Panc1 (cell line): Measurements from ENCODE around the gene CSNK2A3. TPM values are rescaled to one million over a fixed set of nuclear protein-coding genes. Genes with fewer than 3 reads are reported as not detected.

Experiments used
- ATAC-seq: fragments of 200-7000 bp; cut with Tn5 transposase; 2 replicates; pipeline ENCODE4 v1.9.1; 2020; ENCODE audit warnings: mild to moderate bottlenecking, moderate library complexity
- BruUV-seq: library from RNA; stranded (reverse); fragments of 400-500 nt; replicated peaks from 2 replicates; lab custom pipeline; 2021; lab: Mats Ljungman, UMichigan
- CTCF ChIA-PET: fragments of 300-600 bp; sonication (Branson Sonifier 250); formaldehyde crosslinking; loops from one replicate; lab custom pipeline; 2022; ENCODE audit warnings: antibody characterized with exemption; lab: Charles Lee
- POLR2A ChIA-PET: fragments of 300-600 bp; sonication (Branson Sonifier 250); formaldehyde crosslinking; loops from one replicate; lab custom pipeline; 2022; ENCODE audit warnings: antibody characterized with exemption; lab: Charles Lee
- DNase-seq: peaks from one replicate; pipeline ENCODE4 v3.0.0-alpha.2; 2010; ENCODE audit warnings: low read depth, low spot score
- H3K27ac ChIP-seq: 2 replicates; pipeline ENCODE4 v1.5.1; 2011; ENCODE audit warnings: mild to moderate bottlenecking, low read length, inconsistent platforms
- H3K27me3 ChIP-seq: fragments of 200-500 bp; sonication (Bioruptor generic); 2 replicates; pipeline ENCODE4 v1.6.0; 2014; ENCODE audit warnings: low read length, inconsistent platforms; ENCODE audit not compliant: control insufficient read depth, insufficient read depth
- H3K36me3 ChIP-seq: fragments of 200-500 bp; sonication (Bioruptor generic); 2 replicates; pipeline ENCODE4 v1.5.1; 2014; ENCODE audit warnings: inconsistent platforms, mild to moderate bottlenecking, low read length, moderate library complexity; ENCODE audit not compliant: control insufficient read depth, insufficient read depth
- H3K4me1 ChIP-seq: 2 replicates; pipeline ENCODE4 v1.5.1; 2011; ENCODE audit warnings: inconsistent platforms, mild to moderate bottlenecking, low read length, moderate library complexity; ENCODE audit not compliant: control insufficient read depth, insufficient read depth
- H3K4me3 ChIP-seq, 2 experiments: 2 replicates each; pipeline ENCODE4 v1.5.1; 2011 to 2012; ENCODE audit warnings: low read depth in 2 of 2, low read length in 2 of 2, mild to moderate bottlenecking in 2 of 2, inconsistent platforms in 1 of 2, moderate library complexity in 1 of 2
- H3K9me3 ChIP-seq: fragments of 200-500 bp; sonication (Bioruptor generic); 2 replicates; pipeline ENCODE4 v1.5.1; 2014; ENCODE audit warnings: low read depth, mild to moderate bottlenecking, inconsistent platforms, low read length, moderate library complexity; ENCODE audit not compliant: control insufficient read depth, insufficient read depth
- POLR2AphosphoS5 ChIP-seq: IDR thresholded peaks from 2 replicates; pipeline ENCODE4 v1.6.1; 2012; ENCODE audit warnings: mild to moderate bottlenecking, low read depth, low read length, moderate library complexity
- SIN3A ChIP-seq: IDR thresholded peaks from 2 replicates; pipeline ENCODE4 v1.6.1; 2012; ENCODE audit warnings: low read depth, mild to moderate bottlenecking, low read length, moderate library complexity, borderline replicate concordance; ENCODE audit not compliant: insufficient read depth
- TCF7L2 ChIP-seq: IDR thresholded peaks from 2 replicates; pipeline ENCODE4 v1.6.1; 2011; ENCODE audit warnings: mild to moderate bottlenecking, low read depth, low read length, inconsistent platforms
- in situ Hi-C: cut with HindIII; loops from 2 replicates; pipeline ENCODE4 v1.10.0; 2016; ENCODE audit warnings: low sequenced_read_pairs, low pct_unique_long_range_greater_than_20kb
- intact Hi-C: fragments of 100-400 bp; cut with micrococcal nuclease; formaldehyde crosslinking; loops from one replicate; pipeline ENCODE4 v1.10.0; 2022; ENCODE audit not compliant: unreplicated experiment
- total RNA-seq: library from RNA; stranded (reverse); gene quantifications from one replicate; pipeline ENCODE4 v1.2.1, GENCODE V29; 2021; ENCODE audit not compliant: unreplicated experiment
- TF ChIP-seq, protein P1 (sequence below), 2 experiments: IDR thresholded peaks; 2 replicates each; pipeline ENCODE4 v1.6.1; 2011 to 2012; ENCODE audit warnings: low read depth in 2 of 2, control low read depth in 1 of 2, low read length in 1 of 2, mild to moderate bottlenecking in 1 of 2, moderate library complexity in 1 of 2; ENCODE audit not compliant: insufficient read depth in 1 of 2
- TF ChIP-seq, protein P2 (sequence below): fragments of 450-650 bp; IDR thresholded peaks from 2 replicates; pipeline ENCODE4 v1.5.1; 2017; ENCODE audit warnings: mild to moderate bottlenecking

The CSNK2A3 gene
- total RNA-seq, 1 experiment from 2014 or later = 2.6 TPM

DNA sequence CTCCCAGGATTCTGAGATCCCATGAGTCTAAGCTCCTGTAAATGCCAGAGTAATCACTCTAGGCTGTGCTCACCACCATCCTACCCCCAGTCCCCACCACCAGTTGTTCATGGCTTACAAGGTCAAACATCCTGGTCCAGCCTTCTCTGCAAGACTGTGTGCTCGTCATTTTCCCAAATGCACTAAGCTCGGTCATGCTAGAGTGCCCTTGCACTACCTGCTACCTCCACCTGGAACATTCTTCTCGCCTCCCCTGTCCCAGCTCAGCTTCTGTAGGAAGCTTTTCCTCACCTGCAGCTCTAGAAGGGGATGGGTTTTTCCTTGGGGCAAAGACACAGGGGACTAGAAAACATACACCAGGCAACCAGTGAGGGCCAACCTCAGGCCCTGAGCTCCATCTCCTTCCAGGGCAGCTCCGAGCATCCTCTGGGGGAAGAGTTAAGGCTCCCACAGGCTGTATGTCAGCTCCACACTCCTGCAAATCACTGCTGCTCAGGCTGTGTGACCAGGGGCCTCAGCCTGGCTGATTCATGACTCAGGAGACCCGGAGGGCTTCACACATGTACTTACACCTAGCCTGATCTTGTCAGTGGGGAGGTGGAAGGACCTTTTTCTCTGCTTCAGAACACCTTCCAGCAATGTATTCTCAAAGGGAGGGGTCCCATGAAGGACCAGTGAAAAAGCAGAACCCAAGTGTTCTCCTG lies 37.2 kb upstream of the CSNK2A3 start:
- ATAC-seq = no peak
- Histone ChIP-seq H3K36me3 (no peaks in the 10 kb centered on the region), H3K27me3 (no peaks in the 10 kb centered on the region), H3K4me1 (peaks cover 8% of the 10 kb centered on the region; the same call in 1 of the 2 replicates), H3K27ac (no peak overlapping the region), H3K4me3 (no peak overlapping the region), H3K9me3 (no peaks in the 10 kb centered on the region)
- POLR2A ChIA-PET = no interaction called here
- BruUV-seq = no TSS peak
- in situ Hi-C loops = no loop called here
- intact Hi-C loops = no loop called here
- TF ChIP-seq, protein P1, sequence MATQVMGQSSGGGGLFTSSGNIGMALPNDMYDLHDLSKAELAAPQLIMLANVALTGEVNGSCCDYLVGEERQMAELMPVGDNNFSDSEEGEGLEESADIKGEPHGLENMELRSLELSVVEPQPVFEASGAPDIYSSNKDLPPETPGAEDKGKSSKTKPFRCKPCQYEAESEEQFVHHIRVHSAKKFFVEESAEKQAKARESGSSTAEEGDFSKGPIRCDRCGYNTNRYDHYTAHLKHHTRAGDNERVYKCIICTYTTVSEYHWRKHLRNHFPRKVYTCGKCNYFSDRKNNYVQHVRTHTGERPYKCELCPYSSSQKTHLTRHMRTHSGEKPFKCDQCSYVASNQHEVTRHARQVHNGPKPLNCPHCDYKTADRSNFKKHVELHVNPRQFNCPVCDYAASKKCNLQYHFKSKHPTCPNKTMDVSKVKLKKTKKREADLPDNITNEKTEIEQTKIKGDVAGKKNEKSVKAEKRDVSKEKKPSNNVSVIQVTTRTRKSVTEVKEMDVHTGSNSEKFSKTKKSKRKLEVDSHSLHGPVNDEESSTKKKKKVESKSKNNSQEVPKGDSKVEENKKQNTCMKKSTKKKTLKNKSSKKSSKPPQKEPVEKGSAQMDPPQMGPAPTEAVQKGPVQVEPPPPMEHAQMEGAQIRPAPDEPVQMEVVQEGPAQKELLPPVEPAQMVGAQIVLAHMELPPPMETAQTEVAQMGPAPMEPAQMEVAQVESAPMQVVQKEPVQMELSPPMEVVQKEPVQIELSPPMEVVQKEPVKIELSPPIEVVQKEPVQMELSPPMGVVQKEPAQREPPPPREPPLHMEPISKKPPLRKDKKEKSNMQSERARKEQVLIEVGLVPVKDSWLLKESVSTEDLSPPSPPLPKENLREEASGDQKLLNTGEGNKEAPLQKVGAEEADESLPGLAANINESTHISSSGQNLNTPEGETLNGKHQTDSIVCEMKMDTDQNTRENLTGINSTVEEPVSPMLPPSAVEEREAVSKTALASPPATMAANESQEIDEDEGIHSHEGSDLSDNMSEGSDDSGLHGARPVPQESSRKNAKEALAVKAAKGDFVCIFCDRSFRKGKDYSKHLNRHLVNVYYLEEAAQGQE (IDR thresholded peaks at IDR 0.05; ENCODE audit: insufficient read depth in 1 of 2, low read depth in 2 of 2, low read length in 1 of 2) = no peak
- no peak for TF ChIP-seq TCF7L2
- no peak for TF ChIP-seq POLR2AphosphoS5
- TF ChIP-seq SIN3A = no peak
- TF ChIP-seq, protein P2, sequence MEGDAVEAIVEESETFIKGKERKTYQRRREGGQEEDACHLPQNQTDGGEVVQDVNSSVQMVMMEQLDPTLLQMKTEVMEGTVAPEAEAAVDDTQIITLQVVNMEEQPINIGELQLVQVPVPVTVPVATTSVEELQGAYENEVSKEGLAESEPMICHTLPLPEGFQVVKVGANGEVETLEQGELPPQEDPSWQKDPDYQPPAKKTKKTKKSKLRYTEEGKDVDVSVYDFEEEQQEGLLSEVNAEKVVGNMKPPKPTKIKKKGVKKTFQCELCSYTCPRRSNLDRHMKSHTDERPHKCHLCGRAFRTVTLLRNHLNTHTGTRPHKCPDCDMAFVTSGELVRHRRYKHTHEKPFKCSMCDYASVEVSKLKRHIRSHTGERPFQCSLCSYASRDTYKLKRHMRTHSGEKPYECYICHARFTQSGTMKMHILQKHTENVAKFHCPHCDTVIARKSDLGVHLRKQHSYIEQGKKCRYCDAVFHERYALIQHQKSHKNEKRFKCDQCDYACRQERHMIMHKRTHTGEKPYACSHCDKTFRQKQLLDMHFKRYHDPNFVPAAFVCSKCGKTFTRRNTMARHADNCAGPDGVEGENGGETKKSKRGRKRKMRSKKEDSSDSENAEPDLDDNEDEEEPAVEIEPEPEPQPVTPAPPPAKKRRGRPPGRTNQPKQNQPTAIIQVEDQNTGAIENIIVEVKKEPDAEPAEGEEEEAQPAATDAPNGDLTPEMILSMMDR = no peak
- CTCF ChIA-PET = no interaction called here
- DNase-seq = no peak

DNA sequence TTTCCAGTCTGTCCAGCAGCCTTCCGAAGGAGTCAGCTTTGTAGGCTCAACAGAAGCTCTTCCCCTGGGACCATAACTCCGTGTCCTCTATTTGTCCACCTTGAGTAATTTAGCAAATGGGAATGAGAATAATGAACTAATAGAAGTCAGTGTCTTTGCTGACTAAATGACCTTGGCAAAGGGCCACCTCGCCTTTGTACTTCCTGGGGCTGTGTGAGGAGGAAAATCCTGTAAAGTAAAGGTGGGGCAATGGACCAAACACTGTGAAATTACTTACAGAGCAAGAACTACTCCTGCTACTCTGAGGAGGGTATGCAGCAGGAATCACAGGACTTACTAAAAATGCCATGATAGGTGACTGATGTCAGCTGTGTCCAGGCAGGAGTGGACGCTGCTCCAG lies 36.2 kb upstream of the CSNK2A3 start:
- intact Hi-C loops (no loop called here), in situ Hi-C loops (no loop called here)
- Histone ChIP-seq H3K27ac (no peak overlapping the region), H3K27me3 (no peaks in the 10 kb centered on the region), H3K9me3 (no peaks in the 10 kb centered on the region), H3K4me1 (peaks cover 8% of the 10 kb centered on the region; the same call in 1 of the 2 replicates), H3K4me3 (no peak overlapping the region), H3K36me3 (no peaks in the 10 kb centered on the region)
- BruUV-seq = no TSS peak
- POLR2A ChIA-PET = no interaction called here
- ATAC-seq (no peak), DNase-seq (no peak)
- CTCF ChIA-PET = no interaction called here
- TF ChIP-seq, protein P1 (IDR thresholded peaks at IDR 0.05; ENCODE audit: insufficient read depth in 1 of 2, low read depth in 2 of 2, low read length in 1 of 2) = no peak
- TF ChIP-seq SIN3A (no peak), TCF7L2 (no peak), POLR2AphosphoS5 (no peak)
- TF ChIP-seq, protein P2 = no peak
